Parathyroid adenoma (tissue), 2 donors: Measurements from ENCODE around the gene SLC22A31.
A peak's percentile ranks its signal among the peaks of the same experiment; 100 is the strongest.

ENCODE experiments used
- H2AFZ ChIP-seq: fragments of 300-600 bp; sonication (generic); one replicate; pipeline ENCODE4 v1.7.0; 2017; ENCODE audit warnings: antibody characterized with exemption, mild to moderate bottlenecking
- H3K27ac ChIP-seq: fragments of 300-600 bp; sonication (generic); one replicate; pipeline ENCODE4 v1.7.0; 2017
- H3K27me3 ChIP-seq: fragments of 300-600 bp; sonication (generic); one replicate; pipeline ENCODE4 v1.7.0; 2017; ENCODE audit warnings: low read length; ENCODE audit not compliant: control insufficient read depth, insufficient read depth
- H3K36me3 ChIP-seq: fragments of 300-600 bp; sonication (generic); one replicate; pipeline ENCODE4 v1.7.0; 2017; ENCODE audit warnings: low read length; ENCODE audit not compliant: control insufficient read depth, insufficient read depth
- H3K4me1 ChIP-seq: fragments of 300-600 bp; sonication (generic); one replicate; pipeline ENCODE4 v1.7.0; 2017; ENCODE audit warnings: control low read depth
- H3K4me2 ChIP-seq: fragments of 300-600 bp; sonication (generic); one replicate; pipeline ENCODE4 v1.7.0; 2017; ENCODE audit warnings: low read length
- H3K4me3 ChIP-seq: fragments of 300-600 bp; sonication (generic); one replicate; pipeline ENCODE4 v1.7.0; 2017; ENCODE audit warnings: low read depth, low read length
- H3K79me2 ChIP-seq: fragments of 300-600 bp; sonication (generic); one replicate; pipeline ENCODE4 v1.7.0; 2017; ENCODE audit warnings: control low read depth
- H3K9ac ChIP-seq: fragments of 300-600 bp; sonication (generic); one replicate; pipeline ENCODE4 v1.7.0; 2017; ENCODE audit warnings: mild to moderate bottlenecking
- H3K9me3 ChIP-seq: fragments of 300-600 bp; sonication (generic); one replicate; pipeline ENCODE4 v1.7.0; 2017; ENCODE audit warnings: low read length; ENCODE audit not compliant: control insufficient read depth
- TF ChIP-seq, protein P1 (sequence below): fragments of 300-600 bp; sonication (generic); IDR thresholded peaks from one replicate; pipeline ENCODE4 v1.7.0; 2017; ENCODE audit warnings: antibody characterized with exemption, mild to moderate bottlenecking
- donor health status: primary hyperparathyroidism.

Gene SLC22A31

GRCh38 chr16:89172528-89173173 is 27.7 kb downstream of the SLC22A31 start:
- H2AFZ ChIP-seq = no peak overlapping the region
- no peaks in the 10 kb centered on the region for H3K9me3 ChIP-seq
- H3K36me3 ChIP-seq = no peaks in the 10 kb centered on the region
- H3K9ac ChIP-seq = no peak overlapping the region
- peaks cover 12% of the 10 kb centered on the region for H3K4me1 ChIP-seq
- no peak overlapping the region for H3K27ac ChIP-seq
- no peaks in the 10 kb centered on the region for H3K79me2 ChIP-seq
- no peaks in the 10 kb centered on the region for H3K27me3 ChIP-seq
- no peak overlapping the region for H3K4me2 ChIP-seq
- TF ChIP-seq, protein P1, sequence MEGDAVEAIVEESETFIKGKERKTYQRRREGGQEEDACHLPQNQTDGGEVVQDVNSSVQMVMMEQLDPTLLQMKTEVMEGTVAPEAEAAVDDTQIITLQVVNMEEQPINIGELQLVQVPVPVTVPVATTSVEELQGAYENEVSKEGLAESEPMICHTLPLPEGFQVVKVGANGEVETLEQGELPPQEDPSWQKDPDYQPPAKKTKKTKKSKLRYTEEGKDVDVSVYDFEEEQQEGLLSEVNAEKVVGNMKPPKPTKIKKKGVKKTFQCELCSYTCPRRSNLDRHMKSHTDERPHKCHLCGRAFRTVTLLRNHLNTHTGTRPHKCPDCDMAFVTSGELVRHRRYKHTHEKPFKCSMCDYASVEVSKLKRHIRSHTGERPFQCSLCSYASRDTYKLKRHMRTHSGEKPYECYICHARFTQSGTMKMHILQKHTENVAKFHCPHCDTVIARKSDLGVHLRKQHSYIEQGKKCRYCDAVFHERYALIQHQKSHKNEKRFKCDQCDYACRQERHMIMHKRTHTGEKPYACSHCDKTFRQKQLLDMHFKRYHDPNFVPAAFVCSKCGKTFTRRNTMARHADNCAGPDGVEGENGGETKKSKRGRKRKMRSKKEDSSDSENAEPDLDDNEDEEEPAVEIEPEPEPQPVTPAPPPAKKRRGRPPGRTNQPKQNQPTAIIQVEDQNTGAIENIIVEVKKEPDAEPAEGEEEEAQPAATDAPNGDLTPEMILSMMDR = no peak
- no peak overlapping the region for H3K4me3 ChIP-seq

- Histone ChIP-seq H3K27ac (no peak overlapping the region), H3K9me3 (no peaks in the 10 kb centered on the region), H3K4me1 (peaks cover 13% of the 10 kb centered on the region), H3K27me3 (no peaks in the 10 kb centered on the region), H3K36me3 (no peaks in the 10 kb centered on the region), H3K9ac (no peak overlapping the region), H3K4me3 (no peak overlapping the region), H3K79me2 (no peaks in the 10 kb centered on the region), H2AFZ (no peak overlapping the region), H3K4me2 (no peak overlapping the region)
- TF ChIP-seq, protein P1 = no peak
Measured at GRCh38 chr16:89172171-89172527, 28.2 kb downstream of the SLC22A31 start.

- H3K4me3 ChIP-seq = peak within 1 kb of the TSS; percentile 36
- H3K4me1 ChIP-seq = peaks cover 16% of the 10 kb centered on the region
- H3K79me2 ChIP-seq = no peaks in the 10 kb centered on the region
- H3K9me3 ChIP-seq = no peaks in the 10 kb centered on the region
- H3K27me3 ChIP-seq = no peaks in the 10 kb centered on the region
- TF ChIP-seq, protein P1 = no peak
- peak within 1 kb of the TSS; percentile 67 for H3K4me2 ChIP-seq
- no peak within 1 kb of the TSS for H3K27ac ChIP-seq
- no peaks in the 10 kb centered on the region for H3K36me3 ChIP-seq
- H3K9ac ChIP-seq = no peak within 1 kb of the TSS
- H2AFZ ChIP-seq = peak within 1 kb of the TSS; percentile 75
Measured at GRCh38 chr16:89171216-89172170, 28.8 kb downstream of the SLC22A31 start, which contains the start of gene CDH15. CDH15 (plus strand) TSS chr16:89171748; CDS start chr16:89171832, 84 bp downstream.

GRCh38 chr16:89170346-89171215 is 29.8 kb downstream of the SLC22A31 start:
- Histone ChIP-seq H3K27ac (no peak overlapping the region), H3K4me1 (peaks cover 16% of the 10 kb centered on the region), H3K79me2 (no peaks in the 10 kb centered on the region), H3K4me3 (peak overlapping the region; percentile 24), H3K27me3 (no peaks in the 10 kb centered on the region), H3K4me2 (peak overlapping the region; percentile 56), H3K36me3 (no peaks in the 10 kb centered on the region), H2AFZ (peak overlapping the region; percentile 68), H3K9me3 (no peaks in the 10 kb centered on the region), H3K9ac (no peak overlapping the region)
- TF ChIP-seq, protein P1 = no peak
